ENCODE results near the gene NPW. TPM values are rescaled to one million over a fixed set of nuclear protein-coding genes. Genes with fewer than 3 reads are reported as not detected.

The NPW gene
- total and polyA plus RNA-seq, 9 of the 15 experiments (the other 6 are each of a cell fraction or from before 2014, with no cell fraction given), result 0.14 to 4.0 (median 2.6) TPM; not detected in 4

DNA sequence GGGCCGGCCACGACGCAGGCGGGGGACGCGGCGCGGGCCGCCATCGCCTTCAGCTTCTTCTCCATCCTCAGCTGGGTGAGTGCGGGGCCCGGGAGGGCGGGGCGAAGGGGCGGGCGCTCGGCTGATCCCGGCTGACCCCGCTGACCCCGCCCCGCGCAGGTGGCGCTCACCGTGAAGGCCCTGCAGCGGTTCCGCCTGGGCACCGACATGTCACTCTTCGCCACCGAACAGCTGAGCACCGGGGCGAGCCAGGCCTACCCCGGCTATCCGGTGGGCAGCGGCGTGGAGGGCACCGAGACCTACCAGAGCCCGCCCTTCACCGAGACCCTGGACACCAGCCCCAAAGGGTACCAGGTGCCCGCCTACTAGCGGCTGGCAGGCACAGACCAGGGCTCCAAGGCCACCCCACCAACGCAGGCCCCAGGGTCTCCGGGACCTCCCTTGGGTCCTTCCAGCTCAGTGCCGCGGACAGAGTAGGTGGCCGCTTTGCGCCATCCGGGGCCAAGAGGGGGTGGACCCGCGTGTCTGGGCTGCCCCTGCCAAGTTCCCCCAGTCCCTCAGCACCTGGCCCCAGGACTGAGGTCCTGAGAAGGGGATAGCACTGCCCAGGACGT lies 26.8 kb upstream of the NPW start (continued):
- TF ChIP-seq, protein P1, sequence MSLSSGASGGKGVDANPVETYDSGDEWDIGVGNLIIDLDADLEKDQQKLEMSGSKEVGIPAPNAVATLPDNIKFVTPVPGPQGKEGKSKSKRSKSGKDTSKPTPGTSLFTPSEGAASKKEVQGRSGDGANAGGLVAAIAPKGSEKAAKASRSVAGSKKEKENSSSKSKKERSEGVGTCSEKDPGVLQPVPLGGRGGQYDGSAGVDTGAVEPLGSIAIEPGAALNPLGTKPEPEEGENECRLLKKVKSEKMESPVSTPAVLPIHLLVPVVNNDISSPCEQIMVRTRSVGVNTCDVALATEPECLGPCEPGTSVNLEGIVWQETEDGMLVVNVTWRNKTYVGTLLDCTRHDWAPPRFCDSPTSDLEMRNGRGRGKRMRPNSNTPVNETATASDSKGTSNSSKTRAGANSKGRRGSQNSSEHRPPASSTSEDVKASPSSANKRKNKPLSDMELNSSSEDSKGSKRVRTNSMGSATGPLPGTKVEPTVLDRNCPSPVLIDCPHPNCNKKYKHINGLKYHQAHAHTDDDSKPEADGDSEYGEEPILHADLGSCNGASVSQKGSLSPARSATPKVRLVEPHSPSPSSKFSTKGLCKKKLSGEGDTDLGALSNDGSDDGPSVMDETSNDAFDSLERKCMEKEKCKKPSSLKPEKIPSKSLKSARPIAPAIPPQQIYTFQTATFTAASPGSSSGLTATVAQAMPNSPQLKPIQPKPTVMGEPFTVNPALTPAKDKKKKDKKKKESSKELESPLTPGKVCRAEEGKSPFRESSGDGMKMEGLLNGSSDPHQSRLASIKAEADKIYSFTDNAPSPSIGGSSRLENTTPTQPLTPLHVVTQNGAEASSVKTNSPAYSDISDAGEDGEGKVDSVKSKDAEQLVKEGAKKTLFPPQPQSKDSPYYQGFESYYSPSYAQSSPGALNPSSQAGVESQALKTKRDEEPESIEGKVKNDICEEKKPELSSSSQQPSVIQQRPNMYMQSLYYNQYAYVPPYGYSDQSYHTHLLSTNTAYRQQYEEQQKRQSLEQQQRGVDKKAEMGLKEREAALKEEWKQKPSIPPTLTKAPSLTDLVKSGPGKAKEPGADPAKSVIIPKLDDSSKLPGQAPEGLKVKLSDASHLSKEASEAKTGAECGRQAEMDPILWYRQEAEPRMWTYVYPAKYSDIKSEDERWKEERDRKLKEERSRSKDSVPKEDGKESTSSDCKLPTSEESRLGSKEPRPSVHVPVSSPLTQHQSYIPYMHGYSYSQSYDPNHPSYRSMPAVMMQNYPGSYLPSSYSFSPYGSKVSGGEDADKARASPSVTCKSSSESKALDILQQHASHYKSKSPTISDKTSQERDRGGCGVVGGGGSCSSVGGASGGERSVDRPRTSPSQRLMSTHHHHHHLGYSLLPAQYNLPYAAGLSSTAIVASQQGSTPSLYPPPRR (CRISPR knock-in tag; IDR thresholded peaks at IDR 0.05; ENCODE audit: borderline replicate concordance), result no peak
- TF ChIP-seq, protein P2, sequence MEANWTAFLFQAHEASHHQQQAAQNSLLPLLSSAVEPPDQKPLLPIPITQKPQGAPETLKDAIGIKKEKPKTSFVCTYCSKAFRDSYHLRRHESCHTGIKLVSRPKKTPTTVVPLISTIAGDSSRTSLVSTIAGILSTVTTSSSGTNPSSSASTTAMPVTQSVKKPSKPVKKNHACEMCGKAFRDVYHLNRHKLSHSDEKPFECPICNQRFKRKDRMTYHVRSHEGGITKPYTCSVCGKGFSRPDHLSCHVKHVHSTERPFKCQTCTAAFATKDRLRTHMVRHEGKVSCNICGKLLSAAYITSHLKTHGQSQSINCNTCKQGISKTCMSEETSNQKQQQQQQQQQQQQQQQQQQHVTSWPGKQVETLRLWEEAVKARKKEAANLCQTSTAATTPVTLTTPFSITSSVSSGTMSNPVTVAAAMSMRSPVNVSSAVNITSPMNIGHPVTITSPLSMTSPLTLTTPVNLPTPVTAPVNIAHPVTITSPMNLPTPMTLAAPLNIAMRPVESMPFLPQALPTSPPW (CRISPR knock-in tag; IDR thresholded peaks at IDR 0.05), result peak; percentile 48; the same call in 1 of the 2 replicates
- TF ChIP-seq, protein P3, sequence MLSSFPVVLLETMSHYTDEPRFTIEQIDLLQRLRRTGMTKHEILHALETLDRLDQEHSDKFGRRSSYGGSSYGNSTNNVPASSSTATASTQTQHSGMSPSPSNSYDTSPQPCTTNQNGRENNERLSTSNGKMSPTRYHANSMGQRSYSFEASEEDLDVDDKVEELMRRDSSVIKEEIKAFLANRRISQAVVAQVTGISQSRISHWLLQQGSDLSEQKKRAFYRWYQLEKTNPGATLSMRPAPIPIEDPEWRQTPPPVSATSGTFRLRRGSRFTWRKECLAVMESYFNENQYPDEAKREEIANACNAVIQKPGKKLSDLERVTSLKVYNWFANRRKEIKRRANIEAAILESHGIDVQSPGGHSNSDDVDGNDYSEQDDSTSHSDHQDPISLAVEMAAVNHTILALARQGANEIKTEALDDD (IDR thresholded peaks at IDR 0.05), result no peak
- no peak for TF ChIP-seq BRF1 (IDR thresholded peaks at IDR 0.05; ENCODE audit: borderline replicate concordance, extremely low read depth, insufficient read length)
- TF ChIP-seq ZZZ3 (IDR thresholded peaks at IDR 0.05), result no peak
- TF ChIP-seq, protein P4, sequence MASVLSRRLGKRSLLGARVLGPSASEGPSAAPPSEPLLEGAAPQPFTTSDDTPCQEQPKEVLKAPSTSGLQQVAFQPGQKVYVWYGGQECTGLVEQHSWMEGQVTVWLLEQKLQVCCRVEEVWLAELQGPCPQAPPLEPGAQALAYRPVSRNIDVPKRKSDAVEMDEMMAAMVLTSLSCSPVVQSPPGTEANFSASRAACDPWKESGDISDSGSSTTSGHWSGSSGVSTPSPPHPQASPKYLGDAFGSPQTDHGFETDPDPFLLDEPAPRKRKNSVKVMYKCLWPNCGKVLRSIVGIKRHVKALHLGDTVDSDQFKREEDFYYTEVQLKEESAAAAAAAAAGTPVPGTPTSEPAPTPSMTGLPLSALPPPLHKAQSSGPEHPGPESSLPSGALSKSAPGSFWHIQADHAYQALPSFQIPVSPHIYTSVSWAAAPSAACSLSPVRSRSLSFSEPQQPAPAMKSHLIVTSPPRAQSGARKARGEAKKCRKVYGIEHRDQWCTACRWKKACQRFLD (CRISPR knock-in tag; IDR thresholded peaks at IDR 0.05), result peak; percentile 20; the same call in 1 of the 2 replicates
- TF ChIP-seq ZBTB7A (IDR thresholded peaks at IDR 0.05; ENCODE audit: borderline replicate concordance, control insufficient read depth, low read depth, low read length), result 0 out of 2 replicates have a peak, but pooled peaks have one; percentile 8
- TF ChIP-seq HCFC1 (IDR thresholded peaks at IDR 0.05; ENCODE audit: low read depth, low read length), result no peak
- no peak for TF ChIP-seq KLF6 (CRISPR knock-in tag; IDR thresholded peaks at IDR 0.05; ENCODE audit: borderline replicate concordance)
- TF ChIP-seq ZNF707 (CRISPR knock-in tag; conservative IDR thresholded peaks at IDR 0.05), result no peak
- no peak for TF ChIP-seq SMARCB1 (IDR thresholded peaks at IDR 0.05; ENCODE audit: insufficient read length, low read depth)
- TF ChIP-seq, protein P5, sequence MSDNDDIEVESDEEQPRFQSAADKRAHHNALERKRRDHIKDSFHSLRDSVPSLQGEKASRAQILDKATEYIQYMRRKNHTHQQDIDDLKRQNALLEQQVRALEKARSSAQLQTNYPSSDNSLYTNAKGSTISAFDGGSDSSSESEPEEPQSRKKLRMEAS (CRISPR knock-in tag; IDR thresholded peaks at IDR 0.05), result peak; percentile 50; the same call in 1 of the 2 replicates
- TF ChIP-seq ATF7 (IDR thresholded peaks at IDR 0.05), result 0 out of 2 replicates have a peak, but pooled peaks have one; percentile 18
- TF ChIP-seq, protein P6, sequence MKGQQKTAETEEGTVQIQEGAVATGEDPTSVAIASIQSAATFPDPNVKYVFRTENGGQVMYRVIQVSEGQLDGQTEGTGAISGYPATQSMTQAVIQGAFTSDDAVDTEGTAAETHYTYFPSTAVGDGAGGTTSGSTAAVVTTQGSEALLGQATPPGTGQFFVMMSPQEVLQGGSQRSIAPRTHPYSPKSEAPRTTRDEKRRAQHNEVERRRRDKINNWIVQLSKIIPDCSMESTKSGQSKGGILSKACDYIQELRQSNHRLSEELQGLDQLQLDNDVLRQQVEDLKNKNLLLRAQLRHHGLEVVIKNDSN (CRISPR knock-in tag; IDR thresholded peaks at IDR 0.05), result no peak
- 0 out of 4 replicates have a peak, but pooled peaks of 1 of the 2 experiments have one; percentile 3 for TF ChIP-seq MAZ (CRISPR knock-in tag; conservative IDR thresholded peaks at IDR 0.05 in 1 of 2, IDR thresholded peaks at IDR 0.05 in 1 of 2)
- TF ChIP-seq DMBX1 (CRISPR knock-in tag; IDR thresholded peaks at IDR 0.05; ENCODE audit: borderline replicate concordance), result no peak

Data from K562 (cell line).